HEK293 (cell line): ENCODE measurements around the gene BTBD19.

Source experiments
- GFI1B ChIP-seq: fragments of 450-650 bp; formaldehyde crosslinking; IDR thresholded peaks from 2 replicates; pipeline ENCODE4 v1.5.1; 2016; ENCODE audit warnings: missing biosample characterization, missing genetic modification characterization
- GLI2 ChIP-seq: fragments of 450-650 bp; formaldehyde crosslinking; IDR thresholded peaks from 2 replicates; pipeline ENCODE4; 2017; ENCODE audit warnings: missing biosample characterization, missing genetic modification characterization, low read depth, borderline replicate concordance
- HIC1 ChIP-seq: fragments of 450-650 bp; formaldehyde crosslinking; IDR thresholded peaks from 2 replicates; pipeline ENCODE4 v1.5.1; 2016; ENCODE audit warnings: missing biosample characterization, missing genetic modification characterization
- KLF10 ChIP-seq: fragments of 450-650 bp; IDR thresholded peaks from 2 replicates; pipeline ENCODE4 v1.5.1; 2018; ENCODE audit warnings: missing biosample characterization, mild to moderate bottlenecking, missing genetic modification characterization
- KLF7 ChIP-seq: fragments of 450-650 bp; formaldehyde crosslinking; IDR thresholded peaks from 2 replicates; pipeline ENCODE4 v1.5.1; 2016; ENCODE audit warnings: missing biosample characterization, missing genetic modification characterization, borderline replicate concordance
- MZF1 ChIP-seq: fragments of 450-650 bp; formaldehyde crosslinking; IDR thresholded peaks from 2 replicates; pipeline ENCODE4 v1.5.1; 2017; ENCODE audit warnings: missing biosample characterization, missing genetic modification characterization, borderline replicate concordance
- PRDM2 ChIP-seq: fragments of 450-650 bp; formaldehyde crosslinking; IDR thresholded peaks from 2 replicates; pipeline ENCODE4 v1.5.1; 2016; ENCODE audit warnings: missing biosample characterization, missing genetic modification characterization, borderline replicate concordance
- SCRT1 ChIP-seq: fragments of 450-650 bp; formaldehyde crosslinking; IDR thresholded peaks from 2 replicates; pipeline ENCODE4 v1.5.1; 2016; ENCODE audit warnings: missing biosample characterization, missing genetic modification characterization, borderline replicate concordance
- SCRT2 ChIP-seq: fragments of 450-650 bp; formaldehyde crosslinking; IDR thresholded peaks from 2 replicates; pipeline ENCODE4 v1.5.1; 2016; ENCODE audit warnings: missing biosample characterization, missing genetic modification characterization
- TCF7L2 ChIP-seq: IDR thresholded peaks from 2 replicates; pipeline ENCODE4 v1.6.1; 2011; ENCODE audit warnings: low read depth, mild to moderate bottlenecking, inconsistent platforms, low read length, moderate library complexity, borderline replicate concordance
- ZBTB49 ChIP-seq: fragments of 450-650 bp; formaldehyde crosslinking; IDR thresholded peaks from 2 replicates; pipeline ENCODE4 v1.5.1; 2016; ENCODE audit warnings: missing biosample characterization, missing genetic modification characterization, low read depth
- ZFP41 ChIP-seq: fragments of 450-650 bp; formaldehyde crosslinking; IDR thresholded peaks from 2 replicates; pipeline ENCODE4 v1.5.1; 2016; ENCODE audit warnings: missing biosample characterization, missing genetic modification characterization, borderline replicate concordance
- ZNF140 ChIP-seq: fragments of 450-650 bp; formaldehyde crosslinking; IDR thresholded peaks from 2 replicates; pipeline ENCODE4 v1.5.1; 2016; ENCODE audit warnings: missing biosample characterization, missing genetic modification characterization
- ZNF155 ChIP-seq: fragments of 450-650 bp; formaldehyde crosslinking; IDR thresholded peaks from 2 replicates; pipeline ENCODE4 v1.5.1; 2016; ENCODE audit warnings: missing biosample characterization, missing genetic modification characterization
- ZNF16 ChIP-seq: fragments of 450-650 bp; formaldehyde crosslinking; IDR thresholded peaks from 2 replicates; pipeline ENCODE4 v1.5.1; 2016; ENCODE audit warnings: low read depth, missing biosample characterization, missing genetic modification characterization
- ZNF221 ChIP-seq: fragments of 450-650 bp; formaldehyde crosslinking; IDR thresholded peaks from 2 replicates; pipeline ENCODE4 v1.5.1; 2017; ENCODE audit warnings: missing biosample characterization, missing genetic modification characterization, borderline replicate concordance
- ZNF24 ChIP-seq: fragments of 450-650 bp; formaldehyde crosslinking; IDR thresholded peaks from 2 replicates; pipeline ENCODE4 v1.5.1; 2016; ENCODE audit warnings: missing biosample characterization, missing genetic modification characterization
- ZNF324 ChIP-seq: fragments of 450-650 bp; formaldehyde crosslinking; IDR thresholded peaks from 2 replicates; pipeline ENCODE4 v1.5.1; 2016; ENCODE audit warnings: missing biosample characterization, missing genetic modification characterization
- ZNF48 ChIP-seq: fragments of 450-650 bp; formaldehyde crosslinking; IDR thresholded peaks from 2 replicates; pipeline ENCODE4 v1.5.1; 2016; ENCODE audit warnings: missing biosample characterization, missing genetic modification characterization
- ZNF513 ChIP-seq: fragments of 450-650 bp; IDR thresholded peaks from 2 replicates; pipeline ENCODE4 v1.5.1; 2018; ENCODE audit warnings: missing biosample characterization, missing genetic modification characterization
- ZNF529 ChIP-seq: fragments of 450-650 bp; formaldehyde crosslinking; IDR thresholded peaks from 2 replicates; pipeline ENCODE4 v1.5.1; 2017; ENCODE audit warnings: missing genetic modification characterization, missing biosample characterization; ENCODE audit not compliant: insufficient replicate concordance
- ZNF624 ChIP-seq: fragments of 450-650 bp; formaldehyde crosslinking; IDR thresholded peaks from 2 replicates; pipeline ENCODE4 v1.5.1; 2017; ENCODE audit warnings: missing biosample characterization, missing genetic modification characterization
- ZNF626 ChIP-seq: fragments of 450-650 bp; sonication (Bioruptor Pico); formaldehyde crosslinking; IDR thresholded peaks from 2 replicates; pipeline ENCODE4 v1.5.1; 2018; ENCODE audit warnings: missing biosample characterization, missing genetic modification characterization, inconsistent platforms
- ZNF658 ChIP-seq: fragments of 450-650 bp; formaldehyde crosslinking; IDR thresholded peaks from 2 replicates; pipeline ENCODE4; 2016; ENCODE audit warnings: missing biosample characterization, missing genetic modification characterization
- ZNF670 ChIP-seq: fragments of 450-650 bp; formaldehyde crosslinking; IDR thresholded peaks from 2 replicates; pipeline ENCODE4 v1.5.1; 2016; ENCODE audit warnings: missing biosample characterization, missing genetic modification characterization, low read depth
- ZNF707 ChIP-seq: fragments of 450-650 bp; formaldehyde crosslinking; IDR thresholded peaks from 2 replicates; pipeline ENCODE4 v1.5.1; 2016; ENCODE audit warnings: missing biosample characterization, missing genetic modification characterization
- ZNF837 ChIP-seq: fragments of 450-650 bp; formaldehyde crosslinking; IDR thresholded peaks from 2 replicates; pipeline ENCODE4 v1.5.1; 2016; ENCODE audit warnings: missing biosample characterization, missing genetic modification characterization
- ZNF843 ChIP-seq: fragments of 450-650 bp; formaldehyde crosslinking; IDR thresholded peaks from 2 replicates; pipeline ENCODE4 v1.5.1; 2016; ENCODE audit warnings: missing biosample characterization, missing genetic modification characterization
- ZSCAN23 ChIP-seq: fragments of 450-650 bp; formaldehyde crosslinking; IDR thresholded peaks from 2 replicates; pipeline ENCODE4 v1.5.1; 2016; ENCODE audit warnings: missing biosample characterization, missing genetic modification characterization

Gene BTBD19

GRCh38 chr1:44807364-44808062, 810 bp upstream of the BTBD19 start (continued):
- TF ChIP-seq ZNF843 (tag by site-specific recombination): 0 out of 2 replicates have a peak, but pooled peaks have one; percentile 10
- TF ChIP-seq MZF1 (tag by site-specific recombination): no peak
- no peak for TF ChIP-seq ZNF624 (tag by site-specific recombination)
- peak; percentile 83 for TF ChIP-seq SCRT2 (tag by site-specific recombination)
- TF ChIP-seq TCF7L2: no peak
- TF ChIP-seq GFI1B (tag by site-specific recombination): no peak
- no peak for TF ChIP-seq ZBTB49 (tag by site-specific recombination)
- TF ChIP-seq ZNF221: no peak
- TF ChIP-seq ZNF658 (tag by site-specific recombination): no peak
- peak; percentile 86 for TF ChIP-seq ZNF324 (tag by site-specific recombination)
- TF ChIP-seq ZNF513: no peak
- no peak for TF ChIP-seq ZNF670 (tag by site-specific recombination)
- TF ChIP-seq ZNF837 (tag by site-specific recombination): no peak
- no peak for TF ChIP-seq KLF10
- TF ChIP-seq ZSCAN23 (tag by site-specific recombination): no peak
- TF ChIP-seq ZNF707 (tag by site-specific recombination): no peak
- TF ChIP-seq ZNF48 (tag by site-specific recombination): no peak
- no peak for TF ChIP-seq PRDM2 (tag by site-specific recombination)
- no peak for TF ChIP-seq ZFP41 (tag by site-specific recombination)
- no peak for TF ChIP-seq ZNF140 (tag by site-specific recombination)
- no peak for TF ChIP-seq ZNF626 (tag by site-specific recombination)
- no peak for TF ChIP-seq ZNF16 (tag by site-specific recombination)
- peak; percentile 57; the same call in 1 of the 2 replicates for TF ChIP-seq HIC1 (tag by site-specific recombination)
- TF ChIP-seq SCRT1 (tag by site-specific recombination): no peak
- TF ChIP-seq ZNF529 (tag by site-specific recombination): no peak
- TF ChIP-seq GLI2 (tag by site-specific recombination): no peak
- TF ChIP-seq ZNF155: no peak
- TF ChIP-seq ZNF24 (tag by site-specific recombination): peak; percentile 80; the same call in 1 of the 2 replicates
- no peak for TF ChIP-seq KLF7
